Measurements from ENCODE around the gene CADPS2.
"Not testable (repeated sequence)": the region's sequence is repeated elsewhere in the genome, so short reads cannot be mapped to it uniquely, and the experiment has no call there.

The CADPS2 gene

GRCh38 chr7:122675621-122676020 is 210.6 kb downstream of the CADPS2 start:
- no peak for DNase-seq (ENCODE audit: low read depth, low spot score)

- no peak for DNase-seq (ENCODE audit: low read depth, low spot score)
Measured at GRCh38 chr7:122675011-122675410, 211.2 kb downstream of the CADPS2 start.

GRCh38 chr7:122674502-122674901 is 211.8 kb downstream of the CADPS2 start:
- DNase-seq (ENCODE audit: low read depth, low spot score), result no peak

GRCh38 chr7:122673951-122674350 is 212.3 kb downstream of the CADPS2 start:
- DNase-seq (ENCODE audit: low read depth, low spot score), result no peak

DNA sequence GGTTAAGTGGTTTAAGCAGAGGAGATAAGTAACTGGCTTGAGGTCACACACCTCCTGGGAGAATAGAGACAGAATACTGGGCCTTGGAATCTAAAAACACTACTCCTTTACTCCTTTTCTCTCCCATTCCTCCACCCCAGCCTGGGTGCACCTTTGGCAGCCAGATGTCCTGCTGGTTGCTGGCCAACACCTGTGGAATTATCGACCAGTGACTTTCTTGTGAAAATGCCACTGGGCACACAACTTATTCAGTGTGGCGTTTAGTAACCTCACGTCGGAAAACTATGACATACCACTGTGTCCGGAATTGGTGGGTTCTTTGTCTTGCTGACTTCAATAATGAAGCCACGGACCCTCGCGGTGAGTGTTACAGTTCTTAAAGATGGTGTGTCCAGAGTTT is 213.7 kb downstream of the CADPS2 start:
- no peak for DNase-seq (ENCODE audit: low read depth, low spot score)

DNA sequence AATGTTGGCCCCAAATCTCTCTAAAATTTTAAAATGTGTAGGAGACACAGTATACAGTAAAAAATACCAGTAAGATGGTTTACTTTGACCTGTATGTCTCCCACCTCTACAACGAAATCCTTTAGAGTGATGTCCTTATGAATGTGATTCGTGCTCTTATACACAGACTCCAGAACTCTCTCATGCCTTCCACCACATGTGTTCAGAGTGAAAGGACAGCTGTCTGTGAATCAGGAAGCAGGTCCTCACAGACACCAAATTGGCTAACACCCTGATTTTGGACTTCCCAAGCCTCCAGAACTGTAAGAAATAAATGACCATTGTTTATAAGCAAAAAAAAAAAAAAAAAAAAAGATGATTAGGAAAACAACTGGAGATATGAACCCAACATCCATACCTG is 222.5 kb downstream of the CADPS2 start:
- no peak for DNase-seq (ENCODE audit: low read depth, low spot score)

DNA sequence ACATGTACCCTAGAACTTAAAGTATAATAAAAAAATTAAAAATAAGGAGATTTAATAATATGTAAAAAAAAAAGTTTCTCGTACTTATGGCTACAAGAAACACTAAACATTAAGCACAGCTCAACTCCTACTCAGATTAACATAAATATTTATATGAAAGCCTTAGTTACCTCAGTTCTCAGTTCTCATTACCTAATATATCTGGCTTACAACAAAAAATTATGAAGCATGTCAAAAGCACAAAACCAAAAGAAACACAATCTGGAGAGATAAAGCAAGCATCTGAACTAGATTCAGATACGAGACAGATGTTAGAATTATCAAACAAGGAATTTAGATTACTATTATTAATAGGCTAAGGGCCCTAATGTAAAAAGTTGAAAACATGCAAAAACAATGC is 227.4 kb downstream of the CADPS2 start:
- DNase-seq (ENCODE audit: low read depth, low spot score), result no peak

DNA sequence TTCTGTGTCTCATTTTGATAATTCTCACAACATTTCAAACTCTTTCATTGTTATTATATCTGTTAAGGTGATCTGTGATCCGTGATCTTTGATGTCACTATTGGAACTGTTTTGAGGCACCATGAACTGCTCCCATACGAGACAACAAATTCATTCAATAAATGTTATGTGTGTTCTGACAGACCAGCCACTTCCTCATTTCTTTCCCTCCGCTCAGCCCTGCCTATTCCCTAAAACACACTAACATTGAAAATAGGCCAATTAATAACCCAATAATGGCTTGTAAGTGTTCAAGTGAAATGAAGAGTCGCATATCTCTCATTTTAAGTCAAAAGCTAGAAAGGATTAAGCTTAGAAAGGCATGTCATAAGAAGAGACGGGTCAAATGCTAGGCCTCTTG is 232.6 kb downstream of the CADPS2 start:
- DNase-seq (ENCODE audit: low read depth, low spot score), result no peak

GRCh38 chr7:122652876-122653275 is 233.4 kb downstream of the CADPS2 start:
- DNase-seq (ENCODE audit: low read depth, low spot score), result no peak

- DNase-seq (ENCODE audit: low read depth, low spot score), result no peak
Measured at GRCh38 chr7:122651451-122651850, 234.8 kb downstream of the CADPS2 start.

- DNase-seq (ENCODE audit: low read depth, low spot score), result no peak
Measured at GRCh38 chr7:122643250-122643649, 243.0 kb downstream of the CADPS2 start.

GRCh38 chr7:122638459-122638858 is 247.8 kb downstream of the CADPS2 start:
- no peak for DNase-seq (ENCODE audit: low read depth, low spot score)

DNA sequence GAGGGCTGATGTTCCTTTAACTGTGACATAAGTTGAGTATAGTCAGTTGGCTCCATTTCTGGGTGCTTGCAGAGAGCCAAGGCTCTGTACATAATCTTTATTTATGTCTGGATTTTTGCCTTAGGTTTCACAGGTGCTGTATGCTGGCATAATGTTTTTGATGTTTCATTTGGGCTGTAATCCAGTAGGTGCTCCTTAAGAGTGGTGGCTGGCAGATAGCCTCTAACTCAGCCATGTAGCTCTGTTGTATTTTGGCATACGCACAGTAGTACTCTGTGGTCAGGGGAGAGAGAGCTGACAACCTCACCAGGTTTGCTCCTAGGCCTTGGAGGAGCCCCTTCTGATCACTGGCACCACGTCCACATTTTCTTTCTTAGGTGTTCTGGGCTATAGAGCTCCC is 248.5 kb downstream of the CADPS2 start:
- no peak for DNase-seq (ENCODE audit: low read depth, low spot score)

GRCh38 chr7:122635481-122635880 is 250.8 kb downstream of the CADPS2 start:
- not testable (repeated sequence) for DNase-seq (ENCODE audit: low read depth, low spot score)

- DNase-seq (ENCODE audit: low read depth, low spot score), result no peak
Measured at GRCh38 chr7:122633472-122633871, 252.8 kb downstream of the CADPS2 start.

- DNase-seq (ENCODE audit: low read depth, low spot score), result no peak
Measured at GRCh38 chr7:122632238-122632637, 254.0 kb downstream of the CADPS2 start.

GRCh38 chr7:122629412-122629953 is 256.8 kb downstream of the CADPS2 start:
- DNase-seq (ENCODE audit: low read depth, low spot score), result no peak

GRCh38 chr7:122628651-122629411 is 257.4 kb downstream of the CADPS2 start:
- no peak for DNase-seq (ENCODE audit: low read depth, low spot score)

- DNase-seq (ENCODE audit: low read depth, low spot score), result no peak
Measured at GRCh38 chr7:122626785-122627184, 259.5 kb downstream of the CADPS2 start.

DNA sequence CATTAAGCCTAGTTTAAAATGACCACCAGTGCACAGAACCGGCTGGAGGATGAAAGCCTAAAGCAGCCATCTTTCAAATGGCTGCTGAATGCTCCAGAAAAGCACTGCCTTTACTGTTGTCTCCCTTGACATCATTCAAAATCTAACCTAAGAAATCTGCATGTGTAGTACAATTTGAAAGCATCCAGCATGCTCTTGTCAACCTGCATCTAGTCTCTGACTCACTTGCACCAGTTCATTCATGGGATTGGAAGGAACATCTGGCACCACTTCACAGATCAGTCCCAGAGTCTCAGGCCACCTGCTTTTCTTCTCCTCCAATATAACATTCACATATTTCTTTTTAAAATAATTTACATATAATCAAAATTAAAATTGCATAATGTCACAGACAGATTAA is 263.6 kb downstream of the CADPS2 start:
- no peak for DNase-seq (ENCODE audit: low read depth, low spot score)

- DNase-seq (ENCODE audit: low read depth, low spot score), result no peak
Measured at GRCh38 chr7:122619664-122620063, 266.6 kb downstream of the CADPS2 start.

DNA sequence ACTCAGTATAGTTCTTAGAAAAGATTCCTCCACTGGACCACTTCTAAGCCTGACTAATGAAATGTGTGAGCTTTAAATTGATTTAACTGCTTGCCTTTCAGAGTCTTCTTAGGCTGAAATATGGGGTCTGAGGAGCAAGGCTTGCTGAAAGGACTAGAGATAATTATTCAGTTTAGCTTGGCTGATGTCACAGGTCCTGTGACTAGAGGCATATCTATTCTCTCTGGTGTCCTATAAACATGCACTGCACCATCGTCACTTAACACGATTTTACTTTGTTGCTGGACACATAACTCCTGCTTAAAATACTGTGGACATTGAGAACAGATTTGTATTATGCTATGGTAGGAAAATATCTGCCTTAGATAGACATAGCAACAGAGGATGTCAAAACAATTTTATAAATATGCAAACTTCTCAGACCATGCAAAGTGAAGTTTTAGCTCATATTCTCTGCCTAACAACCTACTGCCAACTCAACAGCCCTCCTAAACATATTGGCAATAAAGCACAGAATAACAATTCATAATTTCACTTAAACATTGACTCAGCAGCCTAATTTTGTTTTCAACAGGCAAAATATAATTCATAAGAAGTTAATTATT is 267.6 kb downstream of the CADPS2 start:
- DNase-seq (ENCODE audit: low read depth, low spot score), result no peak

DNA sequence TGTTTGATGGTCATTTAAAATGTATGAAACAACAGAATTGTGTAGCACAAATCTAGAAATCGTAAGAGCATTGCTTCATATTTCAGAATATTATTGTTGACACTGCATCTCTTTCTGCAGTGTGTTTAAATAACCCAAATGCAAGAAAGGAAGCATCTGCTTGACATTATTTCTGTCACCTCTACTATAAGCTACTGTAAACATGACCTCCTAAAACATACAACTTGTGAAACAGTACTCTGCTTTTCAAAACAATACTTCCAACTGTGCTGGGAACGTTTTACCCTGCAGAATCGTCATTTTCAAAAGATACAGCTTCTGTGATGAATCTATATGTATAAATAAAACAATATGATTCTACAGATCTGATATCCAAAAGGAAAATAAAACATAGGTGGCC is 269.3 kb downstream of the CADPS2 start:
- no peak for DNase-seq (ENCODE audit: low read depth, low spot score)
